Right lobe of liver (tissue), 6 donors: ENCODE measurements around the gene FAM177A1. TPM values are rescaled to one million over a fixed set of nuclear protein-coding genes. Genes with fewer than 3 reads are reported as not detected.
A peak's percentile ranks its signal among the peaks of the same experiment; 100 is the strongest.
"Not testable (repeated sequence)": the region's sequence is repeated elsewhere in the genome, so short reads cannot be mapped to it uniquely, and the experiment has no call there.

Experiments used
- ATAC-seq, 4 donors: fragments of 200-7000 bp; cut with Tn5 transposase; one replicate each; pipeline ENCODE4 v1.9.1; 2020; ENCODE audit warnings: mild to moderate bottlenecking in 4 of 4, moderate library complexity in 4 of 4
- DNase-seq, 3 donors: peaks; one replicate each; pipeline ENCODE4 v3.0.0-alpha.2; 2020
- H3K27ac ChIP-seq, 3 donors: fragments of 200-600 bp; one replicate each; pipeline ENCODE4 v1.8.0; 2022
- H3K27me3 ChIP-seq, 2 donors: fragments of 200-600 bp; one replicate each; pipeline ENCODE4 v1.8.0; 2022
- H3K36me3 ChIP-seq, 4 donors: fragments of 200-600 bp; sonication (generic) in 1 of 4; one replicate each; pipeline versions ENCODE4 v1.5.1 to v1.8.0; 2017 to 2022; ENCODE audit warnings: control low read depth in 1 of 4
- H3K4me1 ChIP-seq, 4 donors: fragments of 200-600 bp; sonication (generic) in 1 of 4; one replicate each; pipeline versions ENCODE4 v1.5.1 to v1.8.0; 2017 to 2022; ENCODE audit warnings: control low read depth in 1 of 4
- H3K4me3 ChIP-seq, 3 donors: fragments of 200-600 bp; one replicate each; pipeline ENCODE4 v1.8.0; 2022
- H3K9me3 ChIP-seq, 4 donors: fragments of 200-600 bp; sonication (generic) in 1 of 4; one replicate each; pipeline versions ENCODE4 v1.5.1 to v1.8.0; 2017 to 2022; ENCODE audit warnings: control low read depth in 1 of 4
- CTCF ChIP-seq, 4 donors: fragments of 200-600 bp in 3 of 4; fragments of 450-650 bp in 1 of 4; IDR thresholded peaks; one replicate each; pipeline versions ENCODE4 v1.5.1 to v1.8.0; 2016 to 2022; ENCODE audit warnings: antibody characterized with exemption in 4 of 4, mild to moderate bottlenecking in 2 of 4
- POLR2A ChIP-seq: fragments of 450-650 bp; IDR thresholded peaks from one replicate; pipeline ENCODE4 v1.6.1; 2017; ENCODE audit warnings: antibody characterized with exemption, mild to moderate bottlenecking
- WGBS: methylation state at CpG from one replicate; pipeline ENCODE4 v1.1.6; 2018; ENCODE audit warnings: low coverage, low lambda C conversion rate; ENCODE audit not compliant: insufficient coverage; ENCODE audit errors: missing lambda C conversion rate; 5-methylcytosine and 5-hydroxymethylcytosine counted together
- intact Hi-C, 2 donors: fragments of 100-400 bp; cut with DNase I; formaldehyde crosslinking; loops; one replicate each; pipeline versions ENCODE4 v1.11.2 to v1.14.1; 2022
- total RNA-seq, 6 experiments: library from RNA; depleted of rRNA in 2 of 6; stranded (reverse); fragments of >200 nt in 2 of 6; fragmentation: NEBNext Ultra II Directional in 3 of 6; extraction: Animal tissue kit (Norgen Biotek cat#: 25700) in 3 of 6; gene quantifications; one replicate each; pipeline versions ENCODE4 v1.1.0 to v1.2.4, GENCODE V29; 2016 to 2023
- donor health status: DM: no; HTN: yes; CAD: no.
- donor health status: DM: no; HTN: no; CAD: no.
- donor health status: DM: no; HTN: no; CAD: no.
- donor health status: DM: no; HTN: yes; CAD: no.
- donor health status: DM: no; HTN: yes; CAD: no.

Gene FAM177A1
- total RNA-seq, 6 experiments from 2014 or later = 44.2 to 48.4 (median 47.2) TPM

DNA sequence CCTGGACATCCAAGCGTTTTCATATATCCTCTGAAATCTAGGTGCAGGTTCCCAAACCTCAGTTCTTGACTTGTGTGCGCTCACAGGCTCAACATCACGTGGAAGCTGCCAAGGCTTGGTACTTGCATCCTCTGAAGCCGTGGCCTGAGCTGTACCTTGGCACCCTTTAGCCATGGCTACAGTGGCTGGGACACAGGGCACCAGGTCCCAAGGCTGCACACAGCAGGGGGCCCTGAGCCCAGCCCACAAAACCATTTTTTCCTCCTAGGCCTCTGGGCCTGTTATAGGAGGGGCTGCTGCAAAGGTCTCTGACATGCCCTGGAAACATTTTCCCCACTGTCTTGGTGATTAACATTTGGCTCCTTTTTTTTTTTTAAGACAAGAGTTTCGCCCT is 11.6 kb upstream of the FAM177A1 start:
- peaks cover 0 to 21% (median 5%) of the 10 kb centered on the region in 4 donors for H3K36me3 ChIP-seq
- peak overlapping the region in 1 of 3 donors; percentile 67 for H3K27ac ChIP-seq
- intact Hi-C loops = no loop called here
- ATAC-seq (peak; percentile 17 to 48 (median 40)), DNase-seq (no peak)
- TF ChIP-seq CTCF (IDR thresholded peaks at IDR 0.05) (no peak), POLR2A (no peak)
- no peaks in the 10 kb centered on the region for H3K27me3 ChIP-seq
- H3K4me1 ChIP-seq = peaks cover 0 to 36% (median 0%) of the 10 kb centered on the region in 4 donors
- H3K9me3 ChIP-seq = no peaks in the 10 kb centered on the region
- WGBS = 73% methylated on average over 2 of the region's 5 CpGs
- H3K4me3 ChIP-seq = no peak overlapping the region

DNA sequence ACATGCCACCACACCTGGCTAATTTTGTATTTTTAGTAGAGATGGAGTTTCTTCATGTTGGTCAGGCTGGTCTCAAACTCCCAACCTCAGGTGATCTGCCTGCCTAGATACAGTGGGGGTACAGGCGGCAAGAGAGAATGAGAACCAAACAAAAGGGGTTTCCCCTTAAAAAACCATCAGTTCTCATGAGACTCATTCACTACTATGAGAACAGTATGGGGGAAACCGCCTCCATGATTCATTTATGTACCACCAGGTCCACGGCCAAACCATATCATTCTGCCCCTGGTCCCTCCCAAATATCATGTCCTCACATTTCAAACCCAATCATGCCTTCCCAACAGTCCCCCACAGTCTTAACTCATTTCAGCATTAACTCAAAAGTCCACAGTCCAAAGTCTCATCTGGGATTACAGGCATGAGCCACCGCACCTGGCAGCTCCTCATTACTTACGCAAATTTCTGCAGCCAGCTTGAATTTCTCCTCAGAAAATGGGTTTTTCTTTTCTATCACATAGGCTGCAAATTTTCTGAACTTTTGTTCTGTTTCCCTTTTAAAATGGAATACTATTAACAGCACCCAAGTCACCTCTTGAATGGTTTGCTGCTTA is 11.0 kb upstream of the FAM177A1 start:
- H3K4me3 ChIP-seq, intact Hi-C loops, H3K27me3 ChIP-seq, H3K9me3 ChIP-seq: not testable (repeated sequence)
- Histone ChIP-seq H3K27ac (peak overlapping the region in 1 of 3 donors; percentile 67), H3K36me3 (peaks cover 0 to 15% (median 4%) of the 10 kb centered on the region in 4 donors), H3K4me1 (peaks cover 0 to 36% (median 0%) of the 10 kb centered on the region in 4 donors)
- 42% methylated on average over 4 of the region's 5 CpGs for WGBS
- DNase-seq (peak in 1 of 3 donors; percentile 62), ATAC-seq (peak; percentile 71 to 90 (median 85))

DNA sequence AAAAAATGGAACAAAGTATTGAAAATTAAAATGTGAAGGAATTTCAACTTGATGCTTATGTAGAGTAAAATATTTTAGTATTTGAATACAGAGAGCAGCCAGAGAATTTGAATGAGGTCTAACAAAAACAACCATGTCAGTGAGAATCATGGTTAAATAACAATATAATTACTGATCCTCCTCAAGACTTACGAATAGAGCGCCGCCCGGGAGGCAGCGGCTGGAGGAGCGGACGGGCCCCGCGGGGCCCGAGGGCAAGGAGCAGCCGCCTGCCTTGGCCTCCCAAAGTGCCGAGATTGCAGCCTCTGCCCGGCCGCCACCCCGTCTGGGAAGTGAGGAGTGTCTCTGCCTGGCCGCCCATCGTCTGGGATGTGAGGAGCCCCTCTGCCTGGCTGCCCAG is 7.8 kb upstream of the FAM177A1 start:
- ATAC-seq, H3K27me3 ChIP-seq, H3K36me3 ChIP-seq, H3K9me3 ChIP-seq, DNase-seq, H3K27ac ChIP-seq, H3K4me3 ChIP-seq, intact Hi-C loops: not testable (repeated sequence)
- H3K4me1 ChIP-seq = peaks cover 0 to 32% (median 0%) of the 10 kb centered on the region in 4 donors
- no CpG with 5 or more reads among the region's 17 CpGs for WGBS

DNA sequence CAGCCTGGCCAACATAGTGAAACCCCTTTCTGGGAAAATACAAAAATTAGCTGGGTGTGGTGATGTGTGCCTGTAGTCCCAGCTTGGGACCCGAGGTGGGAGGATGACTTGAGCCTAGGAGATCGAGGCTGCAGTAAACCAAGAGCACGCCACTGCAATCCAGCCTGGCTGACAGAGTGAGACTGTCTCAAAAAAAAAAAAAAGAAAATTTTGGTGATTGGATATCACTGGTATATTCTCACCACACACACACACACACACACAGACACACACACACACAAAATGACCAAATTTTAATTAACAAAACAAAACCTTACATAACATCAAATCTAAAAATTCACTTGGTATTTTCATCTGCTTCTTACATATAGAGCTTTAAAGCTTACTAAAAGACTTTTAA is 3.4 kb upstream of the FAM177A1 start:
- Histone ChIP-seq H3K36me3 (no peaks in the 10 kb centered on the region), H3K9me3 (no peaks in the 10 kb centered on the region), H3K27ac (no peak overlapping the region), H3K4me1 (peaks cover 0 to 7% (median 0%) of the 10 kb centered on the region in 4 donors), H3K27me3 (no peaks in the 10 kb centered on the region), H3K4me3 (no peak overlapping the region)
- no peak for ATAC-seq
- 90% methylated on average over 3 of the region's 3 CpGs for WGBS
- no peak for DNase-seq
- intact Hi-C loops = no loop called here
- no peak for TF ChIP-seq POLR2A
- TF ChIP-seq CTCF (IDR thresholded peaks at IDR 0.05) = no peak

DNA sequence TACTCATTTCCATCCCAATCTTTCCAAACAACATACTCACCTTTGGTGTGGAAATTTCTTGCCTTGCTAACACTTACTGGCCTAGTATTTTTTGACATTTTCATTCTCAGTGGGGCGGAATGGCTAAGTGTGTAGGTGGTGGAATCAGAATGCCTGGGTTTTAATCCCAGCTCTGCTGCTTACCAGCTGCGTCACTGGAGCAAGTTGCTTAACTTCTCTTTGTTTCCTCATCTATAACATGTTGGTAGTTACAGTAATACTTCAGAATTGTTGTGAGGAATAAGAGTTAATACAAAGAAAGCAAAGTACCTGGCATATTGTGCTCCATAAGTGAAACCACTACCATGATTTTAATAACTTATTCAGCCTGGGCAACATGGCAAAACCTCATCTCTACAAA is 3.0 kb upstream of the FAM177A1 start:
- no peaks in the 10 kb centered on the region for H3K27me3 ChIP-seq
- H3K4me1 ChIP-seq = peaks cover 0 to 12% (median 0%) of the 10 kb centered on the region in 4 donors
- WGBS = 78% methylated on average over 2 of the region's 2 CpGs
- no peak overlapping the region for H3K27ac ChIP-seq
- no peaks in the 10 kb centered on the region for H3K9me3 ChIP-seq
- ATAC-seq = no peak
- DNase-seq = no peak
- no peak overlapping the region for H3K4me3 ChIP-seq
- H3K36me3 ChIP-seq = no peaks in the 10 kb centered on the region
- intact Hi-C loops = no loop called here
- TF ChIP-seq CTCF (IDR thresholded peaks at IDR 0.05) = no peak
- TF ChIP-seq POLR2A = no peak
